CD1c-positive myeloid dendritic cell (primary cell): ENCODE data around the gene DUSP18.
"Not testable (repeated sequence)": the region's sequence is repeated elsewhere in the genome, so short reads cannot be mapped to it uniquely, and the experiment has no call there.

Experiments used
- DNase-seq: peaks from one replicate; pipeline ENCODE4 v3.0.0-alpha.2; 2016; ENCODE audit errors: extremely low spot score

DUSP18 gene

DNA sequence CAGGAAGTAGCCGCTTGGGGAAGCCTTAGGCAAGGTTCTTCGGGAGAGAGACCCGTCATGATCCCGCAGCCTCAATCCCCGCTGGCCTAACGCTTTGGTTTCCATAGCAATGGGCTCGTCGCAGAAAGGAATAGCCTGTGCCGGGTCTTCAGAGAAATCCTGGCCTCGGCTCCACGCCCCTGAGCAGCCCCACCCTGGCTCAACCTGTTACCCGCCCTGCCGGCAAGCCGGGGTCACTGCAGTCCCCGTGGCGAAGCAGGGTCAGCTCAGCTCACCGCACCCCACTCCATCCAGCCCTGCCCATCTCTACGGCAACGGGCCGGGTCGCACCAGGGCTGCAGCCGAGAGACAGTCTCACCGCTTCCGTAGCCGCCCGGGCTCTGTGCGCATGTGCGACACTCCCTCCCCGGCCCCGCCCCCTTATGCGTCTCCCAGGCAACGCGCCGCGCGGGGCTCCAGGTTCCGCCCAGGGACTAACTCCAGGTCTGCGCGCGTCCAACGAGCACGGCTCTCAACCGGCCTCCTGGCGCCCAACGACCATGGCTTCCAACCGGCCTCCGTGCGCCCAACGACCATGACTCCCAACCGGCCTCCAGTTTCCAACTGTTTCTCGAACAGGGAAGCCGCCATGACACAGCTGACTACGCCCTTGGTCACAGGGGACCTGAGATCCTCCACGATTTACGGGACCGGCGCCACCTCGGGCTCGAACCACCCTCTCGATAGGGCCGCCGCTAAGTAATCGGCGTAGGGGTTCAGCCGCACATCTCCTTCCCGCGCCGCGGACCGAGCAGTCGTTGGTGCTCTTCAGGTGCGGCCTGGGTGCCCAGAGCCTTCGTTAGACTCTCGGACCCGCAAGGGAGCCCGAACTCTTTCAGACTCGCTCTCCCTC, at the start of gene DUSP18:
Gene DUSP18, minus strand, starts transcription at position 382 of the 892 bp plus-strand sequence. CDS start 3,872 bp downstream, outside the sequence.
- DNase-seq: peak; percentile 97

DNA sequence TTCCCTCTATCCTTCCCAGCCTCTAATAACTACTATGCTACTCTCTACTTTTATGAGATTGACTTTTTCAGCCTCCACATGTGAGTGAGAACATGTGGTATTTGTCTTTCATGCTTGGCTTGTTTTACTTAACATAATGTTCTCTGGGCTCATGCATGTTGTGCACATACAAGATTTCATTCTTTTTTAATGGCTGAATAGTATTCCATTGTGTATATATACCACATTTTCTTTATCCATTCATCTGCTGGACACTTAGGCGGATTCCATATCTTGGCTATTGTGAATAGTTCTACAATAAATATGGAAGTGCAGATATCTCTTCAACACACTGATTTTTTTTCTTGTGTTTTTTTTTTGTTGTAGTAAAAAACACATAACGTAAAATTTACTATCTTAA, 46.4 kb upstream of the DUSP18 start:
- no peak for DNase-seq

DNA sequence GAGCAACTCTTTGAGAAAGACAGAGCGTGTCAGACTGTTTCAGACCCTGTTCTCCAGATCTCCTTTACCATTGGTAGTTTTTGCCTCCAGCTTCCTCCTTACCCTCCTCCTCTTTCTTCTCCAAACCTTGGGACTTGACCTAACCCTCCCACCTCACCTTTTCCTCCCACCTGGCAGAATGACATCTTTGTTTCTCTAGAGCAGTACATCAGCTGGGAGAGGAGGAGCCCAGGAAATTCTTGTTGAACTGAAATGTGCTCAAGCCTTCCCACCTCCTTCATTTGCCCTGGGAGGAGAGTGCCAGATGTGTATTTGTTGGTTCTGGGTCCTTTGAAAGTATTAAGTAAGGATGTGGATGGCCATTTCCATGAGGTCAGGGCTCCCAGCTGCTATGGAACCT, 44.4 kb upstream of the DUSP18 start:
- no peak for DNase-seq

DNA sequence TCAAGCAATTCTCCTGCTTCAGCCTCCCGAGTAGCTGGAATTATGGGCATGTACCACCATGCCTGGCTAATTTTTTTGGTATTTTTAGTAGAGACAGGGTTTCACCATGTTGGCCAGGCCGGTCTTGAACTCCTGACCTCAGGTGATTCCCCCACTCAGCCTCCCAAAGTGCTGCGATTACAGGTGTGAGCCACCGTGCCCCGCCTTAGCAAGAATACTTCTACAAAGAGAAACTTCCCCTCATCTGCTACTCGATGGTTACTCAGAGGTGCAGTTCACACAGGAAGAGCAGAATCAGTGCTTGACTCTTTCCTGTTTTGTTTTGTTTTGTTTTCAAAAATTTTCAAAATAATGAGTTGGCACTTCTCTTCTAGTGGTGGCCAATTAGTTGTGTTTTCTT, 42.3 kb upstream of the DUSP18 start:
- DNase-seq: not testable (repeated sequence)

DNA sequence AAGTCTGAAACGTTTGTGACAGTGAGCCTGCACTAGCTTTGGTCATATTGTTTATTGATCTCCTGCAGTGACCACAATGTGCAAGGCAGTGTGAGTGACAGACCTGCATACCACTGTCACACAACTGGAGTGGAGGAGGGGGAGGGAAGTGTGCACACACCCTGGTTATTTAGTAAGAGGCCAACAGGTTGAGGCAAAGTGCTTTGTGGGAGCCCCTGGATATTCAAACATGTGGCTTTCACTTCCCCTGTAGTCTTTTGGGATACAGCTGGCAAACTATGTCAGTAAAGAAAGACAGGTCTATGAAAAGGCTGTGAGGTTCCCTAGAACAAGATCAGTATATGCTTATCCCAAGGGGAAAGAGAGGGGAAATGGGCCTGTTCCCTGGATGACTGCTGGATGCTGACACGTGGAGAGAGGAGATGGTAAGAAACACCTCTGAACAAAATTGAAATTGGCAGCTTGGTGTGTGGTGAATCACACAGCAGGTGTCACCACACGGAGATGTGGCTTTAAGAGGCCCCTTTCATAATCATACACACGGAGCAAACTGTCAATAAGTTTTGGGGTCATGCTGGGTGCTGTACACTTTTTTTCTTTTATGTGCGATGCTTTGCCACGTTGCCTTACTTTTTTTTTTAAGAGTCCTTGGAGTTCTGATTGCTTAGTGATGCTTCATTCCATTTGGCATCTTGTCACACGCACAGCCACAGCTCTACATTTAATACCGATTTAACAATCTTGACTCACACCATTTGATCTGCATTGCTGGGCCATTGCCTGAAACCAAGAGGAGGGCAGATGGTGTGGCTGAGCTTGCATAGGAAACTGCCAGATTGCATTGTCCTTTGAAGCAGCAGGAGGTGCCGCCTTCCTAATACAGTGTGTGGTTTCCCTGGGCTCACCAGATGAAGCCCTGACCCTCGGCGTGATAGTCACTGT, 38.3 kb upstream of the DUSP18 start:
- no peak for DNase-seq

DNA sequence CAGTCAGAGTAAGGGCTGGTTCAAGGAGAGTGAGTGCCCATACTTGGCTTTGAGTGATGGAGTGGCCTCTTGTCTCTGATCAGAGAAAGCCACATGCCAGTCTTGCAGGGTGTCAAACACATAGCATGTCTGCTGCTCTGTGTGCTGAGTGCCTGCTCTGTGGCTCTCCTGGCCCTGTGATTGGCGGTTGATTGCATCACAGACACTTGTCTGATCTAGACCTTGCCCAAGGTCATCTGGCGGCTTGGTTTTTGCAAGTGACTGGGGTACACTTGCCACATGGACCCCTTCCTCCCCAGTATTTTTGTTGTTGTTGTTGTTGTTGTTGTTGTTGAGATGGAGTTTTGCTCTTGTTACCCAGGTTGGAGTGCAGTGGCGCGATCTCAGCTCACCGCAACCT, 37.3 kb upstream of the DUSP18 start:
- DNase-seq: no peak

DNA sequence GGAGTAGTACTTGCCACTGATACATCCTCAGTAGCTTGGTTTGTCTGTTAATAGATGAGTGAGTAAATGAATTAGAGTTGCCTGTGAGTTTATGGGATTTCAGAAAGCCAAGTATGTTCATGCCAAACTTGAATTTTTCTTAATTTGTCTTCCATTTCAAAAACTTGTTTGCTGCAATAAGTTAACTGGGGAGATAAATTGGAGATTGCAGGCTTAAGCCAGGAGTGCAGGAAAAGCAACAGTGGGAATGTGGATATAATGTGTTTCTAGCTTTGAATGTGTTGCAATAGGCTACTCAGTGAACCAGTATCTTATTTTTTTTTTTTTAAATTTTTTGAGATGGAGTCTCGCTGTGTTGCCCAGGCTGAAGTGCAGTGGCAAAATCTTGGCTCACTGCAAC, 35.2 kb upstream of the DUSP18 start:
- DNase-seq: no peak

DNA sequence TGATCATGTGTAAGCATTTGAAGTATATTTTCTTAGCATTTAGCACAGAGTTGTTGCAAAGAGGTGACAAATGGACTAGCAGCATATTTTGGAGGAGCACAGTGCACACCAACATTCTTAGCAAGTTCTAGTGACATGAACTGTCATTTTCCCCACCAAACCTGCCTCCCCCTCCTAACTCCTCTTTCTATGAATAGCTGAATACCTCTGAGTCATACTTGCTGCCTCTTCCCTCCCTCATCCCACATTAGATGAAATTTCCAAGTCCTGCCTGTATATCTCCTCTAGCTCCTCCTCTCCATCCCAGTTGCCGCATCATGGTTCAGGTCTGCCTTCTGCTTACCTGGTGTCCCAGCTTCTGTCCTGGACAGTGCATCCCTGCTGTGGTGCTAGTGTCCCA, 34.2 kb upstream of the DUSP18 start:
- no peak for DNase-seq

DNA sequence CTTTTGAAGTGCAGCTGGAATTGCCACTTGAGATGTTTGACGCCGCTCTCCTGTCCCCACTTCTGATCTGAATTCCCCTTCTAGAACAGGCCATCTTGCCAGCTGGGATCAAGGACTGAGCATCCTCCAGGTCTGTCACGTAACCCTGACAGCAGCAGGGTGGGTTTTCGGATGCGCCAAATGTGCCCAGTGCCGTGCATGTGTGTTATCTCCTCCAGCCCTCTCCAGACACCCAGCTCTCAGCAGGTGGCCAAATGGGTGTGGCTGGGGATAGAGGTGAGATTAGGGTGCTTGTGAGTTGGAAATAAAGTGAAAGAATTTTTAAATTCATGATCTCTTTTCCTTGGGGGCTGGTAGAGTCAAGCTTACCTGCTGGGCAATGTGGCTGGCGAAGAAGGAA, 30.3 kb upstream of the DUSP18 start:
- DNase-seq: no peak

DNA sequence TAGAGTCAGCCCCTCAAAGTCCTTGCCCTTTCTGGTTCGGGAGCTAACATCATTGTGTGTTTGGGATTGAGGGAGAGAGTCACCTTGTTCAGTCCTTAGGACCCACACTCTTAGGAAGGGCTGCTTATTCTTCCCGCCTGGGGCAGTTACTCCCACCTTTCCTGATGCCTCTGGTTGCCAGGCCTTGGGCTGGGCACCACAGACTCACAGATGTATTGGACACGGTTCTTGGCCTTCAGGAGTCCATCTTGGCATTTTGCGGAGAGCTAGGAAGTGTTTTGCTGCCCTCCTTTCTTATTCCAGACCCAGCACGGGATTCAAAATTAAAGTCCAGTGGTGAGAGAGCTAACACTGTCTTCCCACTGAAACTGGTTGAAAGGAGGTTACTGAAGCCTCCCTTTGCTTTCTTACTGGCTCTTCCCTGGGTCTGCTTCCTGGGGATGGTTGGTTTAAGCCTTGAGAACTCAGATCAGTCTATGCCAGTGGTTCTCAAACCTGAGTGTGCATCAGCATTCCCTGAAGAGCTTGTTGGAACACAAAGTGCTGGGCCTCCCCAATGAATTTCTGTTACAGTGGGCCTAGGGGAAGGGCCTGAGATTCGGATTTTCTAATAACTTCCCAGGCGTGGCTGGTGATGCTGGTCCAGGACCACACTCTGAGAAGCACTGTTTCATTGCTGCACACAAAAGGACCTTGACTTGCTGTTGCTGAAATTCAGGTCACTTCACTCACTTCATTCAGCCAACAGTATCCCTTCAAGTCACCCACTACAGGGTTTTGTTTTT, 28.4 kb upstream of the DUSP18 start:
- no peak for DNase-seq

DNA sequence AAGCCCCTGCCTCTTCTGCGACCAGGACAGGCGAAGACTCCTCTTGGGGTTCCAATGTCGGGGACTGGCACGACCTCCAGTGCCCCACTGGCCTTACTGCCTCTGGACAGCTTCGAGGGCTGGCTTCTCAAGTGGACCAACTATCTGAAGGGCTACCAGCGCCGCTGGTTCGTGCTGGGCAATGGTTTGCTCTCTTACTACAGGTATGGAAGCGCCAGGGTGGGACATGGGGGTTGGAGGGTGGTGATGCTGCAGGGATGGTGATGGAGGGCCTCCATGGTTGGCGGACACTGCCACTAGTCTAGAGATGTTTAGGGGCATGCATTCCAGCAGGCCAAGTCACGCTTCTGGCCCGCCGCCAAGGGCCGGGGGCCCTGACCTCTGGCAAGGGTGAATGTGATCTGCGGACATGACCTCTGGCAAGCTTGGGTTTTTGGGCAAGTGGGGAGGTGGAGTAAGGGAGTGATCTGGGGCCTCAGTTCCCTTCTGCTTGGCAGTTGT, 27.7 kb upstream of the DUSP18 start:
- DNase-seq: no peak

DNA sequence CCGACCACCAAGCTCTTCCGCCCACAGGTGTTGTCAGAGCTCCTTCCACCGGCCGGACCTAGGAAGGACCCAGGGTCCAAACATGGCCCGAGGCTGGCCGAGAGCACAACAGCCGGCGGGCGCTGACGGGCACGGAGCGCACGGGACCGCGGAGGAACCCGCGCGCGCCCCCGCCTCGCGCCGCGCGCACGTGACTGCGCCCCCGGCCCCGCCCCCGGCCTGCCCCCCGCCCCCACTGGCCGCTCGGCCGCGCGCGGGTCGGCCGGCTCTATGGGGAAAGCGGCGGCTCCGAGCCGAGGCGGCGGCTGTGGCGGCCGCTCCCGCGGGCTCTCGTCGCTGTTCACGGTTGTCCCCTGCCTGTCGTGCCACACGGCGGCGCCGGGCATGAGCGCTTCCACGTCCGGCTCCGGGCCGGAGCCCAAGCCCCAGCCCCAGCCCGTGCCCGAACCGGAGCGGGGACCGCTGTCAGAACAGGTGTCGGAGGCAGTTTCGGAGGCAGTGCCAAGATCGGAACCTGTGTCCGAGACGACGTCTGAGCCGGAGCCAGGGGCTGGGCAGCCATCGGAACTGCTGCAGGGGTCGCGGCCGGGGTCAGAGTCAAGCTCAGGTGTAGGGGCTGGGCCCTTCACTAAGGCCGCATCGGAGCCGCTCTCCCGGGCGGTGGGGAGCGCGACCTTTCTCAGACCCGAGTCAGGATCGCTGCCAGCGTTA, 27.1 kb upstream of the DUSP18 start, which contains the start of gene OSBP2:
Gene OSBP2, plus strand, starts transcription at position 235 of the 711 bp plus-strand sequence. Its CDS starts 36 bp downstream, at position 271.
- DNase-seq: peak; percentile 30

DNA sequence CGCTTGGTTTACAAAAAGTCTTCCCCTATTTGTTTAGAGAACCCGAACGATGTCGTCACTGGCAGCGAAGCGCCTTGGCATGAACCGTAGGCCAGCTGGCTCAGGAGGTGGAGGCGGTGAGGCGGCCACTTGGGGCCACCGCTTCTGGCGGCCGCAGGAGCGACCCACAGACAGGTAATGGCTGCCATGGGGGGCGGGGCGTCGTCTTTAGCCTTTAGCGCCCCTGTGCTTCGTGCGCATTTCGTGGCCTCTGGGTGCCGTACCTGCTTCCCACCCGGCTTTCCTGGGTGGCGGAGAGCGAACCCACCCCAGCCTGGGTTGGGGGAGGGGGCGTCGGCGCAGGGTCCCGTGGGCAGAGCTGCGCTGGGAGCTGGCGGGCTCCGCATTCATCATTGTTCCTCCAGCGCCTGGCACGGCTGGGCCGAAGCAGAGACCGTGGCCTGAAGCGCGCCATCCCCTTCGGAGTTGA, 26.5 kb upstream of the DUSP18 start:
- peak; percentile 51 for DNase-seq

DNA sequence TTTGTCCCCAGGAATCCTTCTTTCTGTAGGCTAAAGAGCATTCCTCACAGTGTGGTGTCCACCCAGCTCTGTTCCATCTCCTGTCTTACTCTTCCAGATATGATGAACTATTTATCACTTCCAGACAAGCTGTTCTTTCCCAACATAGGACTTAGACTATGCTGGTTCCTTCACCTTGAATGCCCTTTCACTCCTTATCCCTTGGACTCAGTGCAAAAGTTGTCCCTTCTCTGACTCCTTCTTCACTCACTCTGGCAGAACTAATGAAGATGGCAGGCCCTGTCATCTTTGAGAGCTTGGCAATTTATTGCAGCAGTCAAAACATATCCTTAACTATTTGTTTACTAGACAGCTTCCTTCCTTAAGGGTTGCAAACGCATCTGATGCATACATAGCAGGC, 23.5 kb upstream of the DUSP18 start:
- no peak for DNase-seq

DNA sequence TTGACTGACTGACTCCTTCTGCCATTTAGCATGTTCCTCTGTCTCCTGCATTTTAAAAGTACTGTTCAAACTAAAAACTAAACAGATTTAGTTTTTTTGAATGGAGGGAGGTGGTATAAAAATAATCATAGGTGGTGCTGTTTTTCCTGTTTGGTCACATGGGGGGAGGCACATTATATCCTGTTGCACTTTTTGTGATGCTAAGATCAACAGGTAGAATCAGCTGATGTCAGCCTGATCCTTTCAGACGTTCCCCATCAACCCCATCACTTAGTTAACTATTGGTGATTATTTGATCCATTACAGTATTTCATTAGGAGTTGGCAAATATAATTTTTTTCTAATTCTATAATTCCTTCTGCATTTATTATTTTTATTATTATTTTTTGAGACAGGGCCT, 21.9 kb upstream of the DUSP18 start:
- DNase-seq: no peak

DNA sequence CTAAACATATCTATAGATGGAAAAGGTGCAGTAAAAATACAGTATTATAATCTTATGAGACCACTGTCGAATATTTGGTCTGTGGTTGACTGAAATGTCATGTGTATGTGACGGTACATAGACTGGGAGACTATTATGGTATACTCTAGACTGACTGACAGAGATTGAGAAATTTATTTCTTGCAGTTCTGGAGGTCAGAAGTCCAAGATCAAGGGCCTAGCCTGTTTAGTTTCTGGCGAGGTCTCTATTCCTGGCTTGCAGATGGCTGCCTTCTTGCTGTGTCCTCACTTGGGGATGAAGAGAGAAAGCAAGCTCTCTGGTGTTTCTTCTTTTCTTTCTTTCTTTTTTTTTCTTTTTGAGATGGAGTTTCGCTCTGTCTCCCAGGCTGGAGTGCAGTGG, 19.7 kb upstream of the DUSP18 start:
- DNase-seq: no peak

DNA sequence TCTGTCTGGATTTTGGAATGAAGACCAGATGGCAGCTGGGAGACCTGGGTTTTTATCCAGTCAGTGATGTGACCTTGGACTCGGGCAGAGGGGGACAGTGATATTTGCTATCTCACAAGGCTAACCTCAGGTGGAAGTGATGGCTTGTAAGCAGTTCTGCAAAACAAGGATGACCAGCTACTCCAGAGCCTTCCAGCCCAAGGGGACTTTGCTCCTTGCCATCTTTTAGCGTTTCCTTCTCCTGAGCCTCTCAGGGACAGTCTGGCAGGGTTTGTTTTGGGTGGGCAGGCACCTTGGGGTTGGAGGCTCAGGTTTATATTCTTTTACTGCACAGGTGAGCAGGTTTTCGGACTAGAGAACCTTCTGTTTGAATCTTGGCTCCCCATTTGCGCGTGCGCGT, 17.5 kb upstream of the DUSP18 start:
- DNase-seq: no peak

DNA sequence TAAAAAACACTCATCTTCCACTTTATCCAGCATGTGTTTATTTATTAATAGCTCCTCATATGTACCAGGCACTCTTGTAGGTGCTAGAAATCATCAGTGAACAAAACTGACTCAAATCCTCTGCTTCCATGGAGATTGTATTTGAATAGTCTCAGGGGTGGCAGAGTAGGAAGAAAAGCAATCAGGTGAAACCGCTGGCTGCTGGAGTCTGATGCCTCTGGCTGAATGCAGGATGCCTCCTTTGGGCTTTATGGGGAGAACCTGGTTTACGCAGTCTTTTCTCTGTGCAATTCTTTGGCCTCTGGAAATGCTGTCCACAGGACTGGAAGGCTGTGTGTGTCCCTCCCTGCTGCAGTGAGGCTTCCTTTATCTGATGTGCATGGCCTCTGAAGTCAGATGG, 14.2 kb upstream of the DUSP18 start:
- DNase-seq: no peak

DNA sequence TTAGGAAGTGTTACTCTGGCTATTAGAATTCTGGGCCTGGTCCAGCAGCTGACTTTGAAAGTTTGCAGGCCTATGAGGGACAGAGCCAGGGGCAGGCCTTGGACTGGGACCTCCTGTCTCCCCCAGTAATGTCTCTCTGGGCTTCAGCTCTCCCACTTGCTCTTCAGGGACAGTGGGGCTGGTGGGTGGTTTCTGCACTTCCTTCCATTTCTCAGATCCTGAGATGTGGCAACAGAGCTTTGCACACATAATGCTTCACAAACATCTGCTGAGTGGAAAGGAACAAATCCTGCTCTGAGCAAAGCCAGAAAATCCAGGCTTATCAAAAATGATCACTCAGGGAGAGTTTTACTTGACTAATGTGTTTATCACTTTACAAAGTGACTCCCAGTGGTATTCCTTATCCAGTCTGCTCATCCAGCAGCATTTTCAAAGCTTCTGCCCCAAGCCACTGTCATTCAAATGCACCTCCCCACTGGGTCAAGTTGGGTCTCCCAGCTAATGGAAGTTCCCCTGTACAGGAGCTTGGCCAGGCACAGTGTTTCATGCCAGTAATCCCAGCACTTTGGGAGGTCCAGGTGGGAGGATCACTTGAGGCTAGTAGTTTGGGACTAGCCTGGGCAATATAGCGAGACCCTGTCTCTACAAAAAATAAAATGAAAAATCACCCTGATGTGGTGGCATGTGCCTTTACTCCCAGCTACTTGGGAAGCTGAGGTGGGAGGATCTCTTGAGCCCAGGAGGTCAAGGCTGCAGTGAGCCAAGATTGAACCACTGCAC, 13.5 kb upstream of the DUSP18 start:
- DNase-seq: peak; percentile 51
